OCI-LY1 (cell line): ENCODE measurements around the gene RNF150.
A peak's percentile ranks its signal among the peaks of the same experiment; 100 is the strongest.
"Not testable (repeated sequence)": the region's sequence is repeated elsewhere in the genome, so short reads cannot be mapped to it uniquely, and the experiment has no call there.

Experiments
- H2AFZ ChIP-seq: fragments of 200-600 bp; sonication (generic), shearing (Covaris generic); 2 replicates; pipeline ENCODE4 v1.6.0; 2014; ENCODE audit warnings: antibody characterized with exemption, mild to moderate bottlenecking, low read length
- H3F3A ChIP-seq: fragments of 200-600 bp; sonication (generic), shearing (Covaris generic); 2 replicates; pipeline ENCODE4 v1.6.0; 2014; ENCODE audit warnings: mild to moderate bottlenecking, antibody characterized with exemption, low read length, moderate library complexity; ENCODE audit not compliant: insufficient read depth
- H3K27ac ChIP-seq: fragments of 200-600 bp; sonication (generic); 2 replicates; pipeline ENCODE4 v1.5.1; 2014; ENCODE audit warnings: low read length, mixed run types, mild to moderate bottlenecking, low read depth; ENCODE audit not compliant: poor library complexity, severe bottlenecking
- H3K27me3 ChIP-seq: fragments of 200-600 bp; sonication (generic); 2 replicates; pipeline ENCODE4 v1.6.0; 2014; ENCODE audit warnings: antibody characterized with exemption, mild to moderate bottlenecking, low read length, moderate library complexity; ENCODE audit not compliant: insufficient read depth
- H3K36me3 ChIP-seq: fragments of 200-600 bp; sonication (generic); 2 replicates; pipeline ENCODE4 v1.6.1; 2014; ENCODE audit warnings: mild to moderate bottlenecking, antibody characterized with exemption, low read length, moderate library complexity, mixed read lengths; ENCODE audit not compliant: insufficient read depth
- H3K4me1 ChIP-seq: fragments of 200-600 bp; sonication (generic); 2 replicates; pipeline ENCODE4 v1.5.1; 2014; ENCODE audit warnings: mild to moderate bottlenecking, low read length, moderate library complexity; ENCODE audit not compliant: insufficient read depth, severe bottlenecking
- H3K4me2 ChIP-seq: fragments of 200-600 bp; sonication (generic), shearing (Covaris generic); 2 replicates; pipeline ENCODE4 v1.6.1; 2014; ENCODE audit warnings: low read length
- H3K4me3 ChIP-seq: fragments of 200-600 bp; sonication (generic); 2 replicates; pipeline ENCODE4 v1.5.1; 2014; ENCODE audit warnings: low read length, low read depth, mild to moderate bottlenecking, mixed read lengths; ENCODE audit not compliant: poor library complexity, severe bottlenecking
- H3K79me2 ChIP-seq: fragments of 200-600 bp; shearing (Covaris generic); 2 replicates; pipeline ENCODE4 v1.6.1; 2016; ENCODE audit warnings: mixed run types, low read length, mixed read lengths; ENCODE audit not compliant: insufficient read depth
- H3K9ac ChIP-seq: fragments of 200-600 bp; sonication (generic), shearing (Covaris generic); 2 replicates; pipeline ENCODE4 v1.6.1; 2014; ENCODE audit warnings: mild to moderate bottlenecking, low read length, mixed read lengths
- H3K9me2 ChIP-seq: fragments of 200-600 bp; sonication (generic), shearing (Covaris generic); 2 replicates; pipeline ENCODE4 v1.6.1; 2014; ENCODE audit warnings: low read depth, mild to moderate bottlenecking, low read length, mixed read lengths
- H3K9me3 ChIP-seq: fragments of 200-600 bp; shearing (Covaris generic); 2 replicates; pipeline ENCODE4 v1.6.1; 2014; ENCODE audit warnings: low read length, mixed read lengths
- H4K20me1 ChIP-seq: fragments of 200-600 bp; sonication (generic), shearing (Covaris generic); 2 replicates; pipeline ENCODE4 v1.6.0; 2016; ENCODE audit warnings: mild to moderate bottlenecking, low read length; ENCODE audit not compliant: insufficient read depth
- EZH2 ChIP-seq: fragments of 200-600 bp; sonication (generic), shearing (Covaris generic); IDR thresholded peaks from 2 replicates; pipeline ENCODE4 v1.8.0; 2017; ENCODE audit warnings: borderline replicate concordance, mixed run types, mild to moderate bottlenecking, antibody characterized with exemption, low read length, moderate library complexity, mixed read lengths
- TF ChIP-seq, protein P1 (sequence below): fragments of 200-600 bp; sonication (generic), shearing (Covaris generic); IDR thresholded peaks from 2 replicates; pipeline ENCODE4 v1.5.1; 2017; ENCODE audit warnings: mild to moderate bottlenecking, antibody characterized with exemption, low read length, moderate library complexity, mixed read lengths

RNF150 gene

DNA sequence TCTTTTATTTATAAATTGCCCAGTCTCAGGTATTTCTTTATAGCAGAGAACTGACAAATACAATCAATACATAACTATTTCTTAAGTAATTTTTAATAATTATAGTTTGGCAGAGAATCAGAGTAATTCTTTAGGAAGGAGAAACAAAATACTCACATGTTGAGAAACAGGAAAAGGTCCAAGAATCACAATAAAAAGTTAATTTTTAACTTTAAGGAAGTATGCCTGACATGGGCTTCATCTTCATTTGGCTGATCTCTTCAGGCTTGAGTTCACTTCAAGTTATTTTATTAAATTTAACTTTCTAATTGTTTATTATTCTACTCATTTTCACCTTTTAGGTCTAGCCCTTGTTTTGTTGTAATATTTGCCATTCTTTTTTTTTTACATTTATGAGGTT is 36.1 kb upstream of the RNF150 start:
- Histone ChIP-seq H3K4me1 (no peaks in the 10 kb centered on the region), H3K4me3 (no peak overlapping the region), H3K36me3 (no peaks in the 10 kb centered on the region), H3K9me3 (no peaks in the 10 kb centered on the region), H3K4me2 (no peak overlapping the region), H3K27ac (no peak overlapping the region), H3K79me2 (no peaks in the 10 kb centered on the region), H3K9me2 (no peaks in the 10 kb centered on the region), H4K20me1 (no peaks in the 10 kb centered on the region), H3K27me3 (no peaks in the 10 kb centered on the region), H2AFZ (no peak overlapping the region), H3K9ac (no peak overlapping the region), H3F3A (no peaks in the 10 kb centered on the region)
- no peak for TF ChIP-seq EZH2
- TF ChIP-seq, protein P1, sequence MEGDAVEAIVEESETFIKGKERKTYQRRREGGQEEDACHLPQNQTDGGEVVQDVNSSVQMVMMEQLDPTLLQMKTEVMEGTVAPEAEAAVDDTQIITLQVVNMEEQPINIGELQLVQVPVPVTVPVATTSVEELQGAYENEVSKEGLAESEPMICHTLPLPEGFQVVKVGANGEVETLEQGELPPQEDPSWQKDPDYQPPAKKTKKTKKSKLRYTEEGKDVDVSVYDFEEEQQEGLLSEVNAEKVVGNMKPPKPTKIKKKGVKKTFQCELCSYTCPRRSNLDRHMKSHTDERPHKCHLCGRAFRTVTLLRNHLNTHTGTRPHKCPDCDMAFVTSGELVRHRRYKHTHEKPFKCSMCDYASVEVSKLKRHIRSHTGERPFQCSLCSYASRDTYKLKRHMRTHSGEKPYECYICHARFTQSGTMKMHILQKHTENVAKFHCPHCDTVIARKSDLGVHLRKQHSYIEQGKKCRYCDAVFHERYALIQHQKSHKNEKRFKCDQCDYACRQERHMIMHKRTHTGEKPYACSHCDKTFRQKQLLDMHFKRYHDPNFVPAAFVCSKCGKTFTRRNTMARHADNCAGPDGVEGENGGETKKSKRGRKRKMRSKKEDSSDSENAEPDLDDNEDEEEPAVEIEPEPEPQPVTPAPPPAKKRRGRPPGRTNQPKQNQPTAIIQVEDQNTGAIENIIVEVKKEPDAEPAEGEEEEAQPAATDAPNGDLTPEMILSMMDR = no peak

DNA sequence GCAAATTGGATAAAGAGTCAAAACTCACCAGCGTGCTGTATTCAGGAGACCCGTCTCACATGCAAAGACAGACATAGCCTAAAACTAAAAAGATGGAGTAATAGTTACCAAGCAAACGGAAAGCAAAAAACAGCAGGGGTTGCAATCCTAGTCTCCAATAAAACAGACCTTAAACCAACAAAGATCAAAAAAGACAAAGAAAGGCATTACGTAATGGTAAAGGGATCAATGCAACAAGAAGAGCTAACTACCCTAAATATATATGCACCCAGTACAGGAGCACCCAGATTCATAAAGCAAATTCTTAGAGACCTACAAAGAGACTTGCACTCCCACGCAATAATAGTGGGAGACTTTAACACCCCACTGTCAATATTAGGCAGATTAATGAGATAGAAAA is 31.7 kb upstream of the RNF150 start:
- H3K36me3 ChIP-seq, H3K27ac ChIP-seq, H3K9ac ChIP-seq, H3K79me2 ChIP-seq, H3K9me2 ChIP-seq, H3K9me3 ChIP-seq, H3K4me3 ChIP-seq, H4K20me1 ChIP-seq, H3F3A ChIP-seq, H2AFZ ChIP-seq, H3K27me3 ChIP-seq, H3K4me1 ChIP-seq, H3K4me2 ChIP-seq: not testable (repeated sequence)

DNA sequence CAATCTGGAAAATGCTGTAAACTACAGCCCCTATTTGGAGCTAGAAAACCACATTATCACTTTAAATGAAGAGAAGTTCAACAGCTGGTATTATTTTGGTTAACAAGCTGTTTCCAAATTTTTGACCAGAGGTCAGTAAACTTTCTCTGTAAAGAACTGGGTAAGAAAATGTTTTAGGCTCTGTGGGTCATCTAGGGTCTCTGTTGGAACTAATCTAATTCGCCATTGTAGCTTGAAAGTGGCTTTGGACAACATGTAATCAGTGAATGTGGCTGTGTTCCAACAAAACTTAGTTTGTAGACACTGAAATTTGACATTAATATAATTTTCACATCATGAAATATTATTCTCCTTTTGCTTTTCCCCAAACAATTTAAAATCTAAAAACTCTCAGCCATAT is 25.8 kb upstream of the RNF150 start:
- no peak overlapping the region for H3K4me3 ChIP-seq
- no peak overlapping the region for H2AFZ ChIP-seq
- no peaks in the 10 kb centered on the region for H3K36me3 ChIP-seq
- H4K20me1 ChIP-seq = no peaks in the 10 kb centered on the region
- no peaks in the 10 kb centered on the region for H3K9me3 ChIP-seq
- no peaks in the 10 kb centered on the region for H3F3A ChIP-seq
- TF ChIP-seq EZH2 = no peak
- TF ChIP-seq, protein P1 = no peak
- no peaks in the 10 kb centered on the region for H3K79me2 ChIP-seq
- H3K9me2 ChIP-seq = no peaks in the 10 kb centered on the region
- H3K9ac ChIP-seq = no peak overlapping the region
- H3K27ac ChIP-seq = no peak overlapping the region
- H3K27me3 ChIP-seq = no peaks in the 10 kb centered on the region
- no peak overlapping the region for H3K4me2 ChIP-seq
- no peaks in the 10 kb centered on the region for H3K4me1 ChIP-seq

DNA sequence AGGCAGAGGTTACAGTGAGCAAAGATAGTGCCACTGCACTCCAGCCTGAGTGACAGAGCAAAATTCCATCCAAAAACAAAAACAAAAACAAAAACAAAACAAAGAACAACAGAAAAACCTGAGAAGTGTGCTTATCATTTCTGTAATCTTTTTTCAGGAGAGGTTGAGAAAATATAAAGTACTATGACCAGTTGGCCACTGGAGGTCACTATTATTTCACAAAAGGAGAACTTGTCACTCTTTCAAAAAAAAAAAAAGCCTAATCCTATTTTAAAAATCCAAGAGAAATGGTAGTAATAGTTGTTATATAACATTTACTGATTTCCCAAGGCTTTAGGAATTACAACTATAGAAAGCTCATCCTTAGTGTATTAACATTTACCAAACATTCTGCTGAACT is 24.9 kb upstream of the RNF150 start:
- no peaks in the 10 kb centered on the region for H4K20me1 ChIP-seq
- no peaks in the 10 kb centered on the region for H3K79me2 ChIP-seq
- H3K4me1 ChIP-seq = no peaks in the 10 kb centered on the region
- no peaks in the 10 kb centered on the region for H3K36me3 ChIP-seq
- TF ChIP-seq, protein P1 = peak; percentile 58
- TF ChIP-seq EZH2 = no peak
- H3K27ac ChIP-seq = no peak overlapping the region
- no peak overlapping the region for H3K9ac ChIP-seq
- H3K27me3 ChIP-seq = no peaks in the 10 kb centered on the region
- no peak overlapping the region for H3K4me3 ChIP-seq
- no peak overlapping the region for H2AFZ ChIP-seq
- no peaks in the 10 kb centered on the region for H3K9me3 ChIP-seq
- no peaks in the 10 kb centered on the region for H3K9me2 ChIP-seq
- H3F3A ChIP-seq = no peaks in the 10 kb centered on the region
- H3K4me2 ChIP-seq = no peak overlapping the region
